Right lobe of liver (tissue), 6 donors: Measurements from ENCODE around the gene BMP8B. TPM values are rescaled to one million over a fixed set of nuclear protein-coding genes. Genes with fewer than 3 reads are reported as not detected.

Experiments used
- ATAC-seq, 4 donors: fragments of 200-7000 bp; cut with Tn5 transposase; one replicate each; pipeline ENCODE4 v1.9.1; 2020; ENCODE audit warnings: mild to moderate bottlenecking in 4 of 4, moderate library complexity in 4 of 4
- DNase-seq, 3 donors: peaks; one replicate each; pipeline ENCODE4 v3.0.0-alpha.2; 2020
- H3K27ac ChIP-seq, 3 donors: fragments of 200-600 bp; one replicate each; pipeline ENCODE4 v1.8.0; 2022
- H3K27me3 ChIP-seq, 2 donors: fragments of 200-600 bp; one replicate each; pipeline ENCODE4 v1.8.0; 2022
- H3K36me3 ChIP-seq, 4 donors: fragments of 200-600 bp; sonication (generic) in 1 of 4; one replicate each; pipeline versions ENCODE4 v1.5.1 to v1.8.0; 2017 to 2022; ENCODE audit warnings: control low read depth in 1 of 4
- H3K4me1 ChIP-seq, 4 donors: fragments of 200-600 bp; sonication (generic) in 1 of 4; one replicate each; pipeline versions ENCODE4 v1.5.1 to v1.8.0; 2017 to 2022; ENCODE audit warnings: control low read depth in 1 of 4
- H3K4me3 ChIP-seq, 3 donors: fragments of 200-600 bp; one replicate each; pipeline ENCODE4 v1.8.0; 2022
- H3K9me3 ChIP-seq, 4 donors: fragments of 200-600 bp; sonication (generic) in 1 of 4; one replicate each; pipeline versions ENCODE4 v1.5.1 to v1.8.0; 2017 to 2022; ENCODE audit warnings: control low read depth in 1 of 4
- POLR2A ChIP-seq: fragments of 450-650 bp; IDR thresholded peaks from one replicate; pipeline ENCODE4 v1.6.1; 2017; ENCODE audit warnings: antibody characterized with exemption, mild to moderate bottlenecking
- WGBS: methylation state at CpG from one replicate; pipeline ENCODE4 v1.1.6; 2018; ENCODE audit warnings: low coverage, low lambda C conversion rate; ENCODE audit not compliant: insufficient coverage; ENCODE audit errors: missing lambda C conversion rate; 5-methylcytosine and 5-hydroxymethylcytosine counted together
- intact Hi-C, 2 donors: fragments of 100-400 bp; cut with DNase I; formaldehyde crosslinking; loops; one replicate each; pipeline versions ENCODE4 v1.11.2 to v1.14.1; 2022
- total RNA-seq, 6 experiments: library from RNA; depleted of rRNA in 2 of 6; stranded (reverse); fragments of >200 nt in 2 of 6; fragmentation: NEBNext Ultra II Directional in 3 of 6; extraction: Animal tissue kit (Norgen Biotek cat#: 25700) in 3 of 6; gene quantifications; one replicate each; pipeline versions ENCODE4 v1.1.0 to v1.2.4, GENCODE V29; 2016 to 2023
- TF ChIP-seq, protein P1 (sequence below), 4 donors: fragments of 200-600 bp in 3 of 4; fragments of 450-650 bp in 1 of 4; IDR thresholded peaks; one replicate each; pipeline versions ENCODE4 v1.5.1 to v1.8.0; 2016 to 2022; ENCODE audit warnings: antibody characterized with exemption in 4 of 4, mild to moderate bottlenecking in 2 of 4
- donor health status: DM: no; HTN: yes; CAD: no.
- donor health status: DM: no; HTN: no; CAD: no.
- donor health status: DM: no; HTN: no; CAD: no.
- donor health status: DM: no; HTN: yes; CAD: no.
- donor health status: DM: no; HTN: yes; CAD: no.

Gene BMP8B
- total RNA-seq, 6 experiments from 2014 or later: 0.04 to 2.2 (median 0.79) TPM

DNA sequence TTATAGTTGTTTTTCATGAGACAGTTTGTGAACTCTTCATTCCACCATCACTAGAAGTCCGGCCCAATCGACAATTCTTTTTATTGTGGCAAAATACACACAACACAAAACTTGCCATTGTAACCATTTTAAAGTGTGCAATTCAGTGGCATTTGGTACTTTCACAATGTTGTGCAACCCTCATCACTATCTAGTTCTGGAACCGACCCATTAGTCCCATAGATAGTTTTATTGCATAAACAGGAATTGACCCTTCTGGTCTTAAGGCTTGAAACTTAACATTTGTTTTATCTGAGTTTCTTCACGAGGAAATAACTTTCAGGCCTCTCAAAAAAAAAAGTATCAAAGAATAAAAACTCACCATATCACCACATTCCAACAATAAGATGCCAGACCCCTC is 58.8 kb downstream of the BMP8B start:
- no peaks in the 10 kb centered on the region for H3K9me3 ChIP-seq
- no peak for TF ChIP-seq POLR2A
- TF ChIP-seq, protein P1, sequence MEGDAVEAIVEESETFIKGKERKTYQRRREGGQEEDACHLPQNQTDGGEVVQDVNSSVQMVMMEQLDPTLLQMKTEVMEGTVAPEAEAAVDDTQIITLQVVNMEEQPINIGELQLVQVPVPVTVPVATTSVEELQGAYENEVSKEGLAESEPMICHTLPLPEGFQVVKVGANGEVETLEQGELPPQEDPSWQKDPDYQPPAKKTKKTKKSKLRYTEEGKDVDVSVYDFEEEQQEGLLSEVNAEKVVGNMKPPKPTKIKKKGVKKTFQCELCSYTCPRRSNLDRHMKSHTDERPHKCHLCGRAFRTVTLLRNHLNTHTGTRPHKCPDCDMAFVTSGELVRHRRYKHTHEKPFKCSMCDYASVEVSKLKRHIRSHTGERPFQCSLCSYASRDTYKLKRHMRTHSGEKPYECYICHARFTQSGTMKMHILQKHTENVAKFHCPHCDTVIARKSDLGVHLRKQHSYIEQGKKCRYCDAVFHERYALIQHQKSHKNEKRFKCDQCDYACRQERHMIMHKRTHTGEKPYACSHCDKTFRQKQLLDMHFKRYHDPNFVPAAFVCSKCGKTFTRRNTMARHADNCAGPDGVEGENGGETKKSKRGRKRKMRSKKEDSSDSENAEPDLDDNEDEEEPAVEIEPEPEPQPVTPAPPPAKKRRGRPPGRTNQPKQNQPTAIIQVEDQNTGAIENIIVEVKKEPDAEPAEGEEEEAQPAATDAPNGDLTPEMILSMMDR (IDR thresholded peaks at IDR 0.05): no peak
- intact Hi-C loops: loop anchor here in 1 of 2 donors (10.0 kb wide), 1 partner anchor 125 kb away; no protein-coding TSS in a partner anchor
- no peak overlapping the region for H3K4me3 ChIP-seq
- H3K36me3 ChIP-seq: no peaks in the 10 kb centered on the region
- WGBS: 13% methylated on average over 4 of the region's 4 CpGs
- DNase-seq: no peak
- H3K27ac ChIP-seq: no peak overlapping the region
- peaks cover 0 to 14% of the 10 kb centered on the region in 2 donors for H3K27me3 ChIP-seq
- peak in 3 of 4 donors; percentile 35 to 55 (median 52) for ATAC-seq
- no peaks in the 10 kb centered on the region for H3K4me1 ChIP-seq

DNA sequence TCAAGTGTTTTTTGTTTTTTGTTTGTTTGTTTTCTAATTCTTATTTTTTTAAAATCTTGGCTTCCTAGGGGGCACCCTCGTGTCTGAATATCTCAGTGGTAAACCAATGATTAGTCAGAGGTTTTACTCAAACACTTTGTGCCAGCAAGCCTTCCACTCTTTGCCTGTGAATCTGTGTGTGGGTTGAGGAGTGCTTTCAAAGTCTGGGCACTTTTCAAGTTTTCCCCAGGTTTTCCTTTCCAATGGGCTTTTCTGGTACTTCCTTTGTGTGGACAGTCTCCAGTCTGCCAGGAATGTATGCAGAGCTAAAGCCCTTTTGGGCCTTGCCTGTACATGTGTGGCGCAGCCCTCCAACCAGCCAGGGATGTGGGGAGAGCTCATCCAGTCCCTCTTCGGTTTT is 59.6 kb downstream of the BMP8B start:
- peaks cover 0 to 14% of the 10 kb centered on the region in 2 donors for H3K27me3 ChIP-seq
- H3K36me3 ChIP-seq: no peaks in the 10 kb centered on the region
- intact Hi-C loops: loop anchor here in 1 of 2 donors (10.0 kb wide), 1 partner anchor 124 kb away; no protein-coding TSS in a partner anchor
- DNase-seq: no peak
- WGBS: 30% methylated on average over 2 of the region's 3 CpGs
- TF ChIP-seq POLR2A: no peak
- TF ChIP-seq, protein P1 (IDR thresholded peaks at IDR 0.05): no peak
- H3K4me1 ChIP-seq: no peaks in the 10 kb centered on the region
- H3K27ac ChIP-seq: no peak overlapping the region
- H3K9me3 ChIP-seq: no peaks in the 10 kb centered on the region
- no peak overlapping the region for H3K4me3 ChIP-seq
- ATAC-seq: no peak

DNA sequence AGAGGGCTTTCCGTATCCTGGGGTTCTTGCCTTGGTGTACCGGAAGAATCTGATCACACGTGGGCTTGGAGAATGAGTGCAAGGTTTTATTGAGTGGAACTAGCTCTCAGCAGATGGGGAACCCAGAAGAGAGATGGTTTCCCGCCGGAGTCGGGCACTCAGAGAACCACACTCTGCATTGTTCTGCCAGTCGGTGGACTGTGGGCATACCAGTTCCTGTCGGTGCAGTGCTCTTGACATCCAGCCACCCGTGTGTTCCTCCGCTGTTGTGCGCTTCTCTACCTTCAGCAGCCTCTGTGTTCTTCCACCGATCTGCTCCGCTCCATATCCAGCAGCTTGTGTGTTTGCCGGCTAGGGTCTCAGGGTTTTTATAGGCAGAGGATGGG is 60.7 kb downstream of the BMP8B start:
- ATAC-seq (no peak), DNase-seq (no peak)
- Histone ChIP-seq H3K27ac (no peak overlapping the region), H3K27me3 (peaks cover 0 to 14% of the 10 kb centered on the region in 2 donors), H3K4me1 (no peaks in the 10 kb centered on the region), H3K4me3 (no peak overlapping the region), H3K9me3 (no peaks in the 10 kb centered on the region), H3K36me3 (no peaks in the 10 kb centered on the region)
- TF ChIP-seq, protein P1 (IDR thresholded peaks at IDR 0.05): no peak
- no peak for TF ChIP-seq POLR2A
- 58% methylated on average over 10 of the region's 14 CpGs for WGBS
- intact Hi-C loops: loop anchor here in 1 of 2 donors (10.0 kb wide), 1 partner anchor 123 kb away; no protein-coding TSS in a partner anchor

- intact Hi-C loops: loop anchor here in 1 of 2 donors (10.0 kb wide), 1 partner anchor 123 kb away; no protein-coding TSS in a partner anchor
- TF ChIP-seq POLR2A: no peak
- TF ChIP-seq, protein P1 (IDR thresholded peaks at IDR 0.05): no peak
- DNase-seq (no peak), ATAC-seq (no peak)
- Histone ChIP-seq H3K4me1 (no peaks in the 10 kb centered on the region), H3K36me3 (no peaks in the 10 kb centered on the region), H3K27ac (no peak overlapping the region), H3K9me3 (no peaks in the 10 kb centered on the region), H3K27me3 (peaks cover 0 to 14% of the 10 kb centered on the region in 2 donors), H3K4me3 (no peak overlapping the region)
- WGBS: 31% methylated on average over 10 of the region's 10 CpGs
Measured at GRCh38 chr1:39727221-39727931, 61.3 kb downstream of the BMP8B start.
